ACC112 (cell line): ENCODE results near the gene GAGE12E.
"Not testable (repeated sequence)": the region's sequence is repeated elsewhere in the genome, so short reads cannot be mapped to it uniquely, and the experiment has no call there.

Source experiments
- H2AFZ ChIP-seq: fragments of 200-600 bp; sonication (generic); one replicate; pipeline ENCODE4 v1.6.0; 2017; ENCODE audit warnings: antibody characterized with exemption, low read length; ENCODE audit not compliant: unreplicated experiment
- H3K27ac ChIP-seq: fragments of 200-600 bp; sonication (generic); 2 replicates; pipeline ENCODE4 v1.5.1; 2014; ENCODE audit warnings: low read depth, mild to moderate bottlenecking, antibody characterized with exemption, low read length, moderate library complexity
- H3K27me3 ChIP-seq: fragments of 200-600 bp; sonication (generic); 2 replicates; pipeline ENCODE4 v1.6.1; 2014; ENCODE audit warnings: mild to moderate bottlenecking, antibody characterized with exemption, low read length, moderate library complexity, mixed read lengths; ENCODE audit not compliant: insufficient read depth
- H3K36me3 ChIP-seq: fragments of 200-600 bp; sonication (generic); 2 replicates; pipeline ENCODE4 v1.6.1; 2016; ENCODE audit warnings: mild to moderate bottlenecking, antibody characterized with exemption, low read length, moderate library complexity, mixed read lengths; ENCODE audit not compliant: insufficient read depth
- H3K4me1 ChIP-seq: fragments of 200-600 bp; sonication (generic); one replicate; pipeline ENCODE4 v1.6.1; 2016; ENCODE audit warnings: low read length, mixed read lengths; ENCODE audit not compliant: insufficient read depth, unreplicated experiment, control insufficient read depth
- H3K4me3 ChIP-seq: fragments of 200-600 bp; sonication (generic); 2 replicates; pipeline ENCODE4 v1.5.1; 2014; ENCODE audit warnings: mild to moderate bottlenecking, low read depth, low read length
- H3K79me2 ChIP-seq: fragments of 200-600 bp; sonication (generic); one replicate; pipeline ENCODE4 v1.6.0; 2016; ENCODE audit warnings: low read length; ENCODE audit not compliant: control insufficient read depth, unreplicated experiment, insufficient read depth

The GAGE12E gene

GRCh38 chrX:49598720-49599119 lies 47.6 kb downstream of the GAGE12E start, which contains the start of gene GAGE1:
Gene GAGE1, plus strand, starts transcription at chrX:49599020. Its CDS starts 1,155 bp downstream, at chrX:49600175.
- H2AFZ ChIP-seq, H3K27ac ChIP-seq, H3K79me2 ChIP-seq, H3K27me3 ChIP-seq, H3K4me1 ChIP-seq, H3K36me3 ChIP-seq, H3K4me3 ChIP-seq: not testable (repeated sequence)
